PFSK-1 (cell line): ENCODE results near the gene CUEDC1.

Experiments used
- FOXP2 ChIP-seq: optimal IDR thresholded peaks from 2 replicates; pipeline ENCODE3; 2011; ENCODE audit warnings: borderline replicate concordance, control low read depth, inconsistent platforms; ENCODE audit not compliant: insufficient read depth; ENCODE audit errors: extremely low read length, extremely low read depth
- POLR2AphosphoS5 ChIP-seq: IDR thresholded peaks from 2 replicates; pipeline ENCODE4 v1.6.1; 2012; ENCODE audit warnings: low read depth, mild to moderate bottlenecking, control low read depth, low read length, moderate library complexity
- SIN3A ChIP-seq: IDR thresholded peaks from 2 replicates; pipeline ENCODE4 v1.6.1; 2012; ENCODE audit warnings: mild to moderate bottlenecking, low read length, moderate library complexity, borderline replicate concordance; ENCODE audit not compliant: insufficient read depth
- TAF1 ChIP-seq: IDR thresholded peaks from 2 replicates; pipeline ENCODE4 v1.6.1; 2012; ENCODE audit warnings: low read length, control low read depth, borderline replicate concordance; ENCODE audit not compliant: insufficient read depth
- TF ChIP-seq, protein P1 (sequence below), 2 experiments: IDR thresholded peaks; 2 replicates each; pipeline versions ENCODE4 v1.6.1 to v1.8.0; 2011 to 2012; ENCODE audit warnings: low read depth in 2 of 2, low read length in 2 of 2, control low read depth in 1 of 2, inconsistent platforms in 1 of 2, mild to moderate bottlenecking in 1 of 2, moderate library complexity in 1 of 2; ENCODE audit not compliant: insufficient read depth in 1 of 2

The CUEDC1 gene

GRCh38 chr17:57982452-57983170, 27.4 kb upstream of the CUEDC1 start:
- TF ChIP-seq TAF1: no peak
- no peak for TF ChIP-seq SIN3A
- no peak for TF ChIP-seq POLR2AphosphoS5
- no peak for TF ChIP-seq FOXP2
- TF ChIP-seq, protein P1, sequence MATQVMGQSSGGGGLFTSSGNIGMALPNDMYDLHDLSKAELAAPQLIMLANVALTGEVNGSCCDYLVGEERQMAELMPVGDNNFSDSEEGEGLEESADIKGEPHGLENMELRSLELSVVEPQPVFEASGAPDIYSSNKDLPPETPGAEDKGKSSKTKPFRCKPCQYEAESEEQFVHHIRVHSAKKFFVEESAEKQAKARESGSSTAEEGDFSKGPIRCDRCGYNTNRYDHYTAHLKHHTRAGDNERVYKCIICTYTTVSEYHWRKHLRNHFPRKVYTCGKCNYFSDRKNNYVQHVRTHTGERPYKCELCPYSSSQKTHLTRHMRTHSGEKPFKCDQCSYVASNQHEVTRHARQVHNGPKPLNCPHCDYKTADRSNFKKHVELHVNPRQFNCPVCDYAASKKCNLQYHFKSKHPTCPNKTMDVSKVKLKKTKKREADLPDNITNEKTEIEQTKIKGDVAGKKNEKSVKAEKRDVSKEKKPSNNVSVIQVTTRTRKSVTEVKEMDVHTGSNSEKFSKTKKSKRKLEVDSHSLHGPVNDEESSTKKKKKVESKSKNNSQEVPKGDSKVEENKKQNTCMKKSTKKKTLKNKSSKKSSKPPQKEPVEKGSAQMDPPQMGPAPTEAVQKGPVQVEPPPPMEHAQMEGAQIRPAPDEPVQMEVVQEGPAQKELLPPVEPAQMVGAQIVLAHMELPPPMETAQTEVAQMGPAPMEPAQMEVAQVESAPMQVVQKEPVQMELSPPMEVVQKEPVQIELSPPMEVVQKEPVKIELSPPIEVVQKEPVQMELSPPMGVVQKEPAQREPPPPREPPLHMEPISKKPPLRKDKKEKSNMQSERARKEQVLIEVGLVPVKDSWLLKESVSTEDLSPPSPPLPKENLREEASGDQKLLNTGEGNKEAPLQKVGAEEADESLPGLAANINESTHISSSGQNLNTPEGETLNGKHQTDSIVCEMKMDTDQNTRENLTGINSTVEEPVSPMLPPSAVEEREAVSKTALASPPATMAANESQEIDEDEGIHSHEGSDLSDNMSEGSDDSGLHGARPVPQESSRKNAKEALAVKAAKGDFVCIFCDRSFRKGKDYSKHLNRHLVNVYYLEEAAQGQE (IDR thresholded peaks at IDR 0.05; ENCODE audit: insufficient read depth in 1 of 2, low read depth in 2 of 2, low read length in 2 of 2): no peak

- TF ChIP-seq POLR2AphosphoS5: no peak
- TF ChIP-seq, protein P1 (IDR thresholded peaks at IDR 0.05; ENCODE audit: insufficient read depth in 1 of 2, low read depth in 2 of 2, low read length in 2 of 2): no peak
- TF ChIP-seq FOXP2: no peak
- no peak for TF ChIP-seq TAF1
- no peak for TF ChIP-seq SIN3A
These were observed 25.3 kb upstream of the CUEDC1 start for GRCh38 chr17:57980522-57980921.

DNA sequence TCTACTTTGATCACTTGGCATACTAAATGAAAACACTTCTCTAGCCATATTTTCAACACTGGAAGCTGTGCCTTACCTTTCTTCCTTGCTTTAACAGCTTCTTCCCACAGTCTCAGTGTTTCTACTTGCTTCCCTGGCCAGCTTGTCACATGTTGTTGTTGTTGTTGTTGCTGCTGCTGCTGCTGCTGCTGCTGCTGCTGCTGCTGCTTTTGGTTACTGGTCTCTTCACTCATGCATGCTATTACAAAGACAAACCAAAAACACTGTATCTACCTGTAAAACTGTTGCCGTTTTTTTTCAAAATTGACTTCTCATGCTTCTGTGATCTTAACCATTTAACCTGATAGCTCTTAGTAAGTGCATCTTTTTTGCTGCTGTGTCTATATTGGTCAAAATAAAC, 23.9 kb upstream of the CUEDC1 start:
- TF ChIP-seq, protein P1 (IDR thresholded peaks at IDR 0.05; ENCODE audit: insufficient read depth in 1 of 2, low read depth in 2 of 2, low read length in 2 of 2): no peak
- TF ChIP-seq TAF1: no peak
- TF ChIP-seq POLR2AphosphoS5: no peak
- TF ChIP-seq SIN3A: no peak
- no peak for TF ChIP-seq FOXP2

- TF ChIP-seq, protein P1 (IDR thresholded peaks at IDR 0.05; ENCODE audit: insufficient read depth in 1 of 2, low read depth in 2 of 2, low read length in 2 of 2): no peak
- TF ChIP-seq FOXP2 (no peak), TAF1 (no peak), POLR2AphosphoS5 (no peak), SIN3A (no peak)
These were observed 21.4 kb upstream of the CUEDC1 start for GRCh38 chr17:57976594-57976993.

DNA sequence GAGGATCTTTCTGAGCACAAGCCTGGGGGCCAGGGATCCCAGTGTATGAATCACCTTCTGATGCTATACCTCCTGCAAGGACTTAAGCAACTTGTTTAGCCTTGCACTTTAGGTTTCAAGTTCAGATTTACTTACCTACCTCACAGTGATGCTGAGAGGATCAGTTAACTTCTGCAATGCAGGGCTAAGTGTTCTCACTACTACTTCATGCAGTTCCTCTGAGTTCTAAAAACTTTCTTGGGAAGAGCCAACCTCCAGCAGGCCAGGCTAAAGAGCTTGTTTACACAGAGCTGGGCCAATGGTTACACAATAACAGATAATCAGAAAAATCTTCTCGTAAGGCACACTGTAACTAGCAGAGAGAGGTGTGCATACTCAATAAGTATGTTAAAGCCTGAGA, 19.8 kb upstream of the CUEDC1 start:
- TF ChIP-seq POLR2AphosphoS5: no peak
- TF ChIP-seq FOXP2: no peak
- TF ChIP-seq, protein P1 (IDR thresholded peaks at IDR 0.05; ENCODE audit: insufficient read depth in 1 of 2, low read depth in 2 of 2, low read length in 2 of 2): no peak
- no peak for TF ChIP-seq TAF1
- no peak for TF ChIP-seq SIN3A
